Endothelial cell of umbilical vein (primary cell): Measurements from ENCODE around the gene CYP26A1. TPM values are rescaled to one million over a fixed set of nuclear protein-coding genes. Genes with fewer than 3 reads are reported as not detected.

Source experiments
- BruUV-seq: library from RNA; stranded (reverse); fragments of 400-500 nt; replicated peaks from 2 replicates; lab custom pipeline; 2021; lab: Mats Ljungman, UMichigan
- CTCF ChIA-PET: fragments of 300-600, 350-600 bp; sonication (Branson Sonifier 250); formaldehyde crosslinking; loops from one replicate; lab custom pipeline; 2021; ENCODE audit warnings: antibody characterized with exemption, inconsistent platforms; lab: Charles Lee
- POLR2A ChIA-PET: fragments of 300-600, 350-600 bp; sonication (Branson Sonifier 250); formaldehyde crosslinking; loops from one replicate; lab custom pipeline; 2021; ENCODE audit warnings: antibody characterized with exemption, inconsistent platforms; lab: Charles Lee
- DNase-seq: peaks from one replicate; pipeline ENCODE4 v3.0.0-alpha.2; 2011; ENCODE audit warnings: low read depth, low spot score
- FAIRE-seq: peaks from 2 replicates; lab custom pipeline; 2011; peaks lifted over from hg19 to GRCh38; lab: Jason Lieb, UNC
- H2AFZ ChIP-seq: 2 replicates; pipeline ENCODE4 v1.6.0; 2012; ENCODE audit warnings: low read depth, low read length, control low read depth, inconsistent platforms
- H3K27ac ChIP-seq: 2 replicates; pipeline ENCODE4 v1.5.1; 2011; ENCODE audit warnings: low read depth, mild to moderate bottlenecking, control low read depth, low read length, moderate library complexity; ENCODE audit not compliant: insufficient read depth
- H3K27me3 ChIP-seq, 2 experiments: 2 replicates each; pipeline versions ENCODE4 v1.6.0 to v1.6.1; 2011; ENCODE audit warnings: low read length in 2 of 2, mixed read lengths in 1 of 2; ENCODE audit not compliant: control insufficient read depth in 2 of 2, insufficient read depth in 2 of 2
- H3K36me3 ChIP-seq, 2 experiments: 2 replicates in 1 of 2; 3 replicates in 1 of 2; pipeline ENCODE4 v1.5.1; 2011; ENCODE audit warnings: low read length in 2 of 2, mild to moderate bottlenecking in 1 of 2, moderate library complexity in 1 of 2; ENCODE audit not compliant: control insufficient read depth in 2 of 2, insufficient read depth in 2 of 2; ENCODE audit errors: extremely low read depth in 1 of 2
- H3K4me1 ChIP-seq: 3 replicates; pipeline ENCODE4 v1.5.1; 2011; ENCODE audit warnings: mild to moderate bottlenecking, low read length; ENCODE audit not compliant: control insufficient read depth, insufficient read depth; ENCODE audit errors: extremely low read depth
- H3K4me2 ChIP-seq: 2 replicates; pipeline ENCODE4 v1.6.1; 2011; ENCODE audit warnings: low read length, control low read depth, mixed read lengths; ENCODE audit not compliant: insufficient read depth
- H3K4me3 ChIP-seq, 3 experiments: fragments of 200-600 bp in 1 of 3; sonication (generic), shearing (Covaris generic) in 1 of 3; replicated peaks in 1 of 3; 2 replicates each; pipeline ENCODE4 v1.5.1; 2011 to 2016; ENCODE audit warnings: control low read depth in 3 of 3, low read length in 3 of 3, mild to moderate bottlenecking in 2 of 3, inconsistent platforms in 1 of 3, low read depth in 1 of 3, moderate library complexity in 1 of 3; ENCODE audit not compliant: insufficient read depth in 1 of 3
- H3K79me2 ChIP-seq: 2 replicates; pipeline ENCODE4 v1.6.0; 2012; ENCODE audit warnings: low read length, inconsistent platforms; ENCODE audit not compliant: control insufficient read depth, insufficient read depth
- H3K9ac ChIP-seq: replicated peaks from 2 replicates; pipeline ENCODE3; 2011; ENCODE audit warnings: low read length, control low read depth; ENCODE audit not compliant: insufficient read depth; ENCODE audit errors: extremely low read depth
- H3K9me1 ChIP-seq: replicated peaks from 3 replicates; pipeline ENCODE4 v1.6.0; 2011; ENCODE audit warnings: mild to moderate bottlenecking, low read length; ENCODE audit not compliant: control insufficient read depth, insufficient read depth; ENCODE audit errors: extremely low read depth
- H3K9me3 ChIP-seq: replicated peaks from 2 replicates; pipeline ENCODE4 v1.5.1; 2012; ENCODE audit warnings: low read length, inconsistent platforms; ENCODE audit not compliant: control insufficient read depth, insufficient read depth
- H4K20me1 ChIP-seq: replicated peaks from 2 replicates; pipeline ENCODE3; 2011; ENCODE audit warnings: mild to moderate bottlenecking, low read length; ENCODE audit not compliant: control insufficient read depth, insufficient read depth; ENCODE audit errors: extremely low read depth
- CTCF ChIP-seq, 2 donors: IDR thresholded peaks; 1 replicate in 1 of 2; 2 replicates in 1 of 2; pipeline ENCODE4 v1.5.1; 2011; ENCODE audit warnings: low read length in 2 of 2, mild to moderate bottlenecking in 2 of 2, moderate library complexity in 2 of 2, control low read depth in 1 of 2, inconsistent platforms in 1 of 2, low read depth in 1 of 2; ENCODE audit not compliant: insufficient read depth in 1 of 2; ENCODE audit errors: extremely low read depth in 1 of 2
- EZH2 ChIP-seq: IDR thresholded peaks from 2 replicates; pipeline ENCODE4 v1.6.1; 2012; ENCODE audit warnings: borderline replicate concordance, low read depth, mild to moderate bottlenecking, moderate library complexity, low read length, inconsistent platforms; ENCODE audit not compliant: severe bottlenecking
- FOS ChIP-seq: IDR thresholded peaks from 2 replicates; pipeline ENCODE4 v1.6.1; 2011; ENCODE audit warnings: mild to moderate bottlenecking, low read length, moderate library complexity, borderline replicate concordance; ENCODE audit not compliant: insufficient read depth
- GATA2 ChIP-seq: IDR thresholded peaks from 2 replicates; pipeline ENCODE4 v1.7.0; 2011; ENCODE audit warnings: low read depth, mild to moderate bottlenecking, moderate library complexity, mixed read lengths, low read length; ENCODE audit not compliant: insufficient read length, insufficient read depth
- JUN ChIP-seq: IDR thresholded peaks from 2 replicates; pipeline ENCODE4 v1.6.1; 2011; ENCODE audit warnings: borderline replicate concordance, low read depth; ENCODE audit not compliant: insufficient read length, insufficient read depth
- MAX ChIP-seq: IDR thresholded peaks from 2 replicates; pipeline ENCODE4 v1.6.1; 2011; ENCODE audit not compliant: insufficient read depth, insufficient read length
- MYC ChIP-seq: IDR thresholded peaks from one replicate; pipeline ENCODE4 v1.6.1; 2011; ENCODE audit warnings: mild to moderate bottlenecking, low read depth, low read length
- POLR2A ChIP-seq: IDR thresholded peaks from 2 replicates; pipeline ENCODE4 v1.6.1; 2012; ENCODE audit warnings: low read depth, mild to moderate bottlenecking, control low read depth, low read length
- POLR2AphosphoS5 ChIP-seq: IDR thresholded peaks from 2 replicates; pipeline ENCODE4 v1.6.1; 2012; ENCODE audit warnings: low read depth, mild to moderate bottlenecking, control low read depth, low read length, moderate library complexity; ENCODE audit not compliant: insufficient read depth
- dilution Hi-C: fragments of 300-500 bp; cut with MboI; formaldehyde crosslinking; loops from one replicate; pipeline ENCODE4 v1.15.0; 2019; ENCODE audit warnings: low sequenced_read_pairs; ENCODE audit not compliant: extremely low pct_ligation_motif_present
- intact Hi-C: fragments of 100-400 bp; cut with micrococcal nuclease; formaldehyde crosslinking; loops from one replicate; pipeline ENCODE4 v1.10.0; 2022
- polyA plus RNA-seq, 4 experiments: library from polyadenylated mRNA; depleted of rRNA in 3 of 4; stranded (reverse) in 3 of 4; unstranded in 1 of 4; fragments of >200 nt; gene quantifications; 2 replicates each; pipeline versions ENCODE4 v1.2.1 to v1.2.3, GENCODE V29; 2011 to 2012; ENCODE audit warnings: missing spikeins in 1 of 4
- total RNA-seq: library from RNA; stranded (reverse); gene quantifications from 2 replicates; pipeline ENCODE4 v1.2.3, GENCODE V29; 2021

The CYP26A1 gene
- total and polyA plus RNA-seq, 2 donors (not counting 3 experiments of a cell fraction or from before 2014, with no cell fraction given) = 0.95 to 4.4 TPM

DNA sequence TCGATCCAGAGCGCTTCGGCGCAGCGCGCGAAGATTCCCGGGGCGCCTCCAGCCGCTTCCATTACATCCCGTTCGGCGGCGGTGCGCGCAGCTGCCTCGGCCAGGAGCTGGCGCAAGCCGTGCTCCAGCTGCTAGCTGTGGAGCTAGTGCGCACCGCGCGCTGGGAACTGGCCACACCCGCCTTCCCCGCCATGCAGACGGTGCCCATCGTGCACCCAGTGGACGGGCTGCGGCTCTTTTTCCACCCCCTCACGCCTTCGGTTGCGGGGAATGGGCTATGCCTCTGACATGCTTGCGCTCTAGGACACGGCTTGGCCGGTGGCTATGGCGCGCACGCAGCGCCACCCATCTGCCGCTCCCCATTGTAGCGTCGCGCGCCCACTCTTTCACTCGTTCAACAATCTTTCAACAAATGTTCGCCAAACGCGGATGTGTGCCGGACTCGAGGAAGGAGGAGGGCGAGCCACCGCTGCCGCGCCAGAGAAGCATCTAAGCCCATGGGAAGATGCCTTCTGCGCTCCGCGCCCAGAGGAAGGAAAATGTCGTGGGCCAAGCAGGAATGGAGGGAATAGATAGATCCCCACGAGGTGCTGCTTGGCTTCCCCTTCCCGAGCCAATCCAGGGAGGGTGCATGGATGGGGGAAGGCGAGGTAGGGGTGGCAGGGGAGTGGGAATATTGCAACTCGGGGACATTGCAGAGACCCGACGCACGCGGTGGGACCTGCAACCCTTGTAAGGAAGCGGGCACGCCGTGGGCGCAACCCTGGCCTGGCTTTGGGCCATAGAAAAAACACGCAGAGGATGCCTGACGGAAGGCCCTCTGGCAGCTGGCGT is 5.1 kb upstream of the CYP26A1 start:
- Histone ChIP-seq H3K4me1 (peaks cover 26% of the 10 kb centered on the region), H3K79me2 (no peaks in the 10 kb centered on the region), H3K4me3 (no peak overlapping the region), H3K27me3 (peaks cover 21 to 28% of the 10 kb centered on the region in 2 experiments), H3K9ac (no peak overlapping the region), H3K4me2 (peak overlapping the region; percentile 42), H3K9me1 (no peaks in the 10 kb centered on the region), H4K20me1 (peaks cover 3% of the 10 kb centered on the region), H3K27ac (no peak overlapping the region), H3K36me3 (peaks cover 0 to 23% of the 10 kb centered on the region in 2 experiments), H2AFZ (no peak overlapping the region), H3K9me3 (no peaks in the 10 kb centered on the region)
- dilution Hi-C loops = no loop called here
- ChIA-PET CTCF (interaction anchor here (1.1 to 2.5 kb wide), 5 partner anchors 9 to 104 kb away, joined by 4 to 9 read pairs (median 5); no protein-coding TSS in a partner anchor), POLR2A (no interaction called here)
- BruUV-seq = no TSS peak
- intact Hi-C loops = loop anchor here (10.0 kb wide), 1 partner anchor 224 kb away; the partner anchor contains the start of gene EXOC6
- peak in 1 of 2 donors; percentile 23 for TF ChIP-seq CTCF (IDR thresholded peaks at IDR 0.05; ENCODE audit: extremely low read depth in 1 of 2, insufficient read depth in 1 of 2, low read depth in 1 of 2, low read length in 2 of 2)
- no peak for TF ChIP-seq JUN
- peak; percentile 51 for TF ChIP-seq EZH2
- DNase-seq (peak; percentile 73), FAIRE-seq (no peak)

DNA sequence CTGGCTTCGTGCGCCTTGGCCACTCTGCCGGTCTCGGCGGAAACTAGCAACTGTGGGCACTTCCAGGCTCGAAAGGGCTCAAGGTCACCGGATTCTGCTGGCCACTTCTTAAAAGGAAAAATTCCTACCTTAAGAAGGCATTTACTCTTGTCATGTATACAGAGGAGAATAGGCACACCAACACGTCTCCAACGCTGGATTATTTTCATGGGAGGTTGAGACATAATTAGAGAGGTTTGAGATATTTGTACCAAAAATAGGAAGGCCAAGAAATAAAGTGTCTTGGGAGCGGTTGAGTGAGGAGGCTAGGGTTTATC is 4.5 kb upstream of the CYP26A1 start:
- no peak for TF ChIP-seq FOS
- TF ChIP-seq CTCF (IDR thresholded peaks at IDR 0.05; ENCODE audit: extremely low read depth in 1 of 2, insufficient read depth in 1 of 2, low read depth in 1 of 2, low read length in 2 of 2) = no peak
- TF ChIP-seq JUN = no peak
- TF ChIP-seq MYC = no peak
- no peak for TF ChIP-seq MAX
- no peak for TF ChIP-seq POLR2AphosphoS5
- no peak for TF ChIP-seq EZH2
- no peak for TF ChIP-seq POLR2A
- no peak for TF ChIP-seq GATA2
- no peak overlapping the region for H3K4me2 ChIP-seq
- H4K20me1 ChIP-seq = peaks cover 3% of the 10 kb centered on the region
- H3K9me1 ChIP-seq = no peaks in the 10 kb centered on the region
- intact Hi-C loops (loop anchor here (10.0 kb wide), 1 partner anchor 224 kb away; the partner anchor contains the start of gene EXOC6), dilution Hi-C loops (no loop called here)
- FAIRE-seq (no peak), DNase-seq (no peak)
- H3K4me1 ChIP-seq = peaks cover 32% of the 10 kb centered on the region
- H3K27me3 ChIP-seq = peaks cover 25 to 34% of the 10 kb centered on the region in 2 experiments
- H3K27ac ChIP-seq = no peak overlapping the region
- no peaks in the 10 kb centered on the region for H3K9me3 ChIP-seq
- no peak overlapping the region for H3K4me3 ChIP-seq
- BruUV-seq = no TSS peak
- POLR2A ChIA-PET = no interaction called here
- no peak overlapping the region for H3K9ac ChIP-seq
- peaks cover 0 to 17% of the 10 kb centered on the region in 2 experiments for H3K36me3 ChIP-seq
- H2AFZ ChIP-seq = no peak overlapping the region
- no peaks in the 10 kb centered on the region for H3K79me2 ChIP-seq
- CTCF ChIA-PET = interaction anchor here (1.0 to 2.5 kb wide), 2 partner anchors 10 to 104 kb away, joined by 3 to 5 read pairs; no protein-coding TSS in a partner anchor
